WTC11 (cell line): Measurements from ENCODE around the gene FNBP1L.

Source experiments
- CDX4 ChIP-seq: fragments of 250-450 bp; sonication (Bioruptor Pico); IDR thresholded peaks from 2 replicates; pipeline ENCODE4 v1.9.0; 2021; ENCODE audit warnings: moderate library complexity, mild to moderate bottlenecking, inconsistent platforms, borderline replicate concordance
- CREB1 ChIP-seq: sonication (generic); formaldehyde crosslinking; IDR thresholded peaks from 2 replicates; pipeline ENCODE4 v1.8.0; 2023; ENCODE audit warnings: mild to moderate bottlenecking, missing genetic modification reagents
- CTCF ChIP-seq: fragments of 200-600 bp; IDR thresholded peaks from 2 replicates; pipeline ENCODE4 v1.8.0; 2022; ENCODE audit warnings: antibody characterized with exemption
- ETV6 ChIP-seq: sonication (generic); formaldehyde crosslinking; IDR thresholded peaks from 2 replicates; pipeline ENCODE4 v1.8.1; 2022; ENCODE audit warnings: mild to moderate bottlenecking, missing genetic modification reagents
- TEAD4 ChIP-seq: sonication (generic); formaldehyde crosslinking; IDR thresholded peaks from 2 replicates; pipeline ENCODE4 v1.8.0; 2022; ENCODE audit warnings: mild to moderate bottlenecking, missing genetic modification reagents
- USF1 ChIP-seq: sonication (generic); formaldehyde crosslinking; IDR thresholded peaks from 2 replicates; pipeline ENCODE4 v1.8.0; 2022; ENCODE audit warnings: mild to moderate bottlenecking, missing genetic modification reagents
- ZNF121 ChIP-seq: sonication (generic); formaldehyde crosslinking; IDR thresholded peaks from 2 replicates; pipeline ENCODE4 v1.8.0; 2023; ENCODE audit warnings: missing genetic modification reagents
- ZNF232 ChIP-seq: sonication (generic); formaldehyde crosslinking; IDR thresholded peaks from 2 replicates; pipeline ENCODE4 v1.8.0; 2022; ENCODE audit warnings: mild to moderate bottlenecking, missing genetic modification reagents
- TF ChIP-seq, protein P1 (sequence below): sonication (generic); formaldehyde crosslinking; IDR thresholded peaks from 2 replicates; pipeline ENCODE4 v1.8.1; 2023; ENCODE audit warnings: mild to moderate bottlenecking, missing genetic modification reagents, borderline replicate concordance
- TF ChIP-seq, protein P2 (sequence below): sonication (generic); formaldehyde crosslinking; conservative IDR thresholded peaks from 2 replicates; pipeline ENCODE4 v1.8.1; 2023; ENCODE audit warnings: mild to moderate bottlenecking, low read depth, missing genetic modification reagents, moderate library complexity
- TF ChIP-seq, protein P3 (sequence below): sonication (generic); formaldehyde crosslinking; conservative IDR thresholded peaks from 2 replicates; pipeline ENCODE4 v1.8.1; 2022; ENCODE audit warnings: mild to moderate bottlenecking, missing genetic modification reagents

DNA sequence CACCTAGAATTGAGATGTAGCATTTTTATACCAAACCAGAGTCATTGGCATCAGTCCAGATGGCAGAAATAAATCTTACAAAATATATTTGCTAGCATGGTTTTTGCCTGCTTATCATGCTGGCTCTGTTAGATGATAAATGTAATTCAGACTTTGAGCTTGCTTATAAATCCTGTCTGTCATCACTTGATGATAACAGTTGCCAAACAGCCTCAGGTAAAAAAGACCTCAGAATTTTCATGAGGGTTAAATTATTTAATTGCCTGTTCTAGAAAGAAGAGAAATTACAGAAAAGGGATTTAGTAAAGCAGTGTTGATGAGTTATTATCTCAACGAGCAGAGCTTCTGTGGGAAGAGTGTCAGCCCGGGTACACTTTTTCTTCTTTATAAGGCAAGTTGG lies 83.3 kb downstream of the FNBP1L start:
- TF ChIP-seq CTCF (no peak), CDX4 (CRISPR knock-in tag) (no peak), ETV6 (CRISPR knock-in tag) (no peak), ZNF121 (CRISPR knock-in tag) (no peak), CREB1 (CRISPR knock-in tag) (no peak), ZNF232 (no peak), TEAD4 (CRISPR knock-in tag) (no peak), USF1 (CRISPR knock-in tag) (no peak)
- TF ChIP-seq, protein P1, sequence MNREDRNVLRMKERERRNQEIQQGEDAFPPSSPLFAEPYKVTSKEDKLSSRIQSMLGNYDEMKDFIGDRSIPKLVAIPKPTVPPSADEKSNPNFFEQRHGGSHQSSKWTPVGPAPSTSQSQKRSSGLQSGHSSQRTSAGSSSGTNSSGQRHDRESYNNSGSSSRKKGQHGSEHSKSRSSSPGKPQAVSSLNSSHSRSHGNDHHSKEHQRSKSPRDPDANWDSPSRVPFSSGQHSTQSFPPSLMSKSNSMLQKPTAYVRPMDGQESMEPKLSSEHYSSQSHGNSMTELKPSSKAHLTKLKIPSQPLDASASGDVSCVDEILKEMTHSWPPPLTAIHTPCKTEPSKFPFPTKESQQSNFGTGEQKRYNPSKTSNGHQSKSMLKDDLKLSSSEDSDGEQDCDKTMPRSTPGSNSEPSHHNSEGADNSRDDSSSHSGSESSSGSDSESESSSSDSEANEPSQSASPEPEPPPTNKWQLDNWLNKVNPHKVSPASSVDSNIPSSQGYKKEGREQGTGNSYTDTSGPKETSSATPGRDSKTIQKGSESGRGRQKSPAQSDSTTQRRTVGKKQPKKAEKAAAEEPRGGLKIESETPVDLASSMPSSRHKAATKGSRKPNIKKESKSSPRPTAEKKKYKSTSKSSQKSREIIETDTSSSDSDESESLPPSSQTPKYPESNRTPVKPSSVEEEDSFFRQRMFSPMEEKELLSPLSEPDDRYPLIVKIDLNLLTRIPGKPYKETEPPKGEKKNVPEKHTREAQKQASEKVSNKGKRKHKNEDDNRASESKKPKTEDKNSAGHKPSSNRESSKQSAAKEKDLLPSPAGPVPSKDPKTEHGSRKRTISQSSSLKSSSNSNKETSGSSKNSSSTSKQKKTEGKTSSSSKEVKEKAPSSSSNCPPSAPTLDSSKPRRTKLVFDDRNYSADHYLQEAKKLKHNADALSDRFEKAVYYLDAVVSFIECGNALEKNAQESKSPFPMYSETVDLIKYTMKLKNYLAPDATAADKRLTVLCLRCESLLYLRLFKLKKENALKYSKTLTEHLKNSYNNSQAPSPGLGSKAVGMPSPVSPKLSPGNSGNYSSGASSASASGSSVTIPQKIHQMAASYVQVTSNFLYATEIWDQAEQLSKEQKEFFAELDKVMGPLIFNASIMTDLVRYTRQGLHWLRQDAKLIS: no peak
- TF ChIP-seq, protein P2, sequence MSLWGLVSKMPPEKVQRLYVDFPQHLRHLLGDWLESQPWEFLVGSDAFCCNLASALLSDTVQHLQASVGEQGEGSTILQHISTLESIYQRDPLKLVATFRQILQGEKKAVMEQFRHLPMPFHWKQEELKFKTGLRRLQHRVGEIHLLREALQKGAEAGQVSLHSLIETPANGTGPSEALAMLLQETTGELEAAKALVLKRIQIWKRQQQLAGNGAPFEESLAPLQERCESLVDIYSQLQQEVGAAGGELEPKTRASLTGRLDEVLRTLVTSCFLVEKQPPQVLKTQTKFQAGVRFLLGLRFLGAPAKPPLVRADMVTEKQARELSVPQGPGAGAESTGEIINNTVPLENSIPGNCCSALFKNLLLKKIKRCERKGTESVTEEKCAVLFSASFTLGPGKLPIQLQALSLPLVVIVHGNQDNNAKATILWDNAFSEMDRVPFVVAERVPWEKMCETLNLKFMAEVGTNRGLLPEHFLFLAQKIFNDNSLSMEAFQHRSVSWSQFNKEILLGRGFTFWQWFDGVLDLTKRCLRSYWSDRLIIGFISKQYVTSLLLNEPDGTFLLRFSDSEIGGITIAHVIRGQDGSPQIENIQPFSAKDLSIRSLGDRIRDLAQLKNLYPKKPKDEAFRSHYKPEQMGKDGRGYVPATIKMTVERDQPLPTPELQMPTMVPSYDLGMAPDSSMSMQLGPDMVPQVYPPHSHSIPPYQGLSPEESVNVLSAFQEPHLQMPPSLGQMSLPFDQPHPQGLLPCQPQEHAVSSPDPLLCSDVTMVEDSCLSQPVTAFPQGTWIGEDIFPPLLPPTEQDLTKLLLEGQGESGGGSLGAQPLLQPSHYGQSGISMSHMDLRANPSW (CRISPR knock-in tag): no peak
- TF ChIP-seq, protein P3, sequence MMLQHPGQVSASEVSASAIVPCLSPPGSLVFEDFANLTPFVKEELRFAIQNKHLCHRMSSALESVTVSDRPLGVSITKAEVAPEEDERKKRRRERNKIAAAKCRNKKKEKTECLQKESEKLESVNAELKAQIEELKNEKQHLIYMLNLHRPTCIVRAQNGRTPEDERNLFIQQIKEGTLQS (CRISPR knock-in tag): no peak
